Adipocyte (in vitro differentiated cells): ENCODE results near the gene COG6.

Experiments
- DNase-seq: peaks from one replicate; pipeline ENCODE4 v3.0.0-alpha.2; 2015; ENCODE audit warnings: low read depth
- H3K27me3 ChIP-seq: replicated peaks from 2 replicates; pipeline ENCODE4 v1.7.0; 2013; ENCODE audit warnings: mild to moderate bottlenecking, low read length, moderate library complexity; ENCODE audit not compliant: control insufficient read depth, insufficient read depth
- H3K36me3 ChIP-seq: 2 replicates; pipeline ENCODE4 v1.7.0; 2013; ENCODE audit warnings: low read length, mild to moderate bottlenecking, moderate library complexity; ENCODE audit not compliant: control insufficient read depth, insufficient read depth, severe bottlenecking
- H3K4me1 ChIP-seq: 2 replicates; pipeline ENCODE4 v1.7.0; 2013; ENCODE audit warnings: mild to moderate bottlenecking, low read length, moderate library complexity; ENCODE audit not compliant: control insufficient read depth, insufficient read depth
- H3K4me3 ChIP-seq: 2 replicates; pipeline ENCODE4 v1.7.0; 2013; ENCODE audit warnings: mild to moderate bottlenecking, low read length, moderate library complexity
- H3K9ac ChIP-seq: 2 replicates; pipeline ENCODE4 v1.7.0; 2013; ENCODE audit warnings: mild to moderate bottlenecking, low read length, moderate library complexity
- H3K9me3 ChIP-seq: 2 replicates; pipeline ENCODE4 v1.7.0; 2013; ENCODE audit warnings: mild to moderate bottlenecking, low read length, moderate library complexity; ENCODE audit not compliant: control insufficient read depth

Gene COG6

DNA sequence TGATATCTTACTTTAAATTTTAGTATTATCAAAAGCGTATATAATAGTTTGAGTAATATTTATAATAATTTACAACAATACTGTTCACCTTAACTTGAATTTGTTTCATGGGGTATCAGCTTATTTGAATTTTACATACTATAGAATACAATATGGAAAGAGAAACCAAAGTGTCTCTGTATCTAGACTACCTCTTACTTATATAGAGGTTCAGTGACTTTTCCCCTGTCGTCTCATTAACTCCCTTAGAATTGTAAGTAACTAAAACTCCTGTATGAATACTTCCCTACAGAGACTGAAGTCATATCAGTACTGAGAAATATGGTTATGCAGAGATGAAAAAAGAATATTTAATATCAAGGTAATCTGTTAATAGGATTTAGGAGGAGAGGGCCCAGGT lies 26.8 kb downstream of the COG6 start:
- Histone ChIP-seq H3K9ac (no peak overlapping the region), H3K4me1 (peaks cover 13% of the 10 kb centered on the region), H3K9me3 (no peaks in the 10 kb centered on the region), H3K36me3 (peaks cover 38% of the 10 kb centered on the region), H3K27me3 (no peaks in the 10 kb centered on the region), H3K4me3 (no peak overlapping the region)
- DNase-seq: no peak

DNA sequence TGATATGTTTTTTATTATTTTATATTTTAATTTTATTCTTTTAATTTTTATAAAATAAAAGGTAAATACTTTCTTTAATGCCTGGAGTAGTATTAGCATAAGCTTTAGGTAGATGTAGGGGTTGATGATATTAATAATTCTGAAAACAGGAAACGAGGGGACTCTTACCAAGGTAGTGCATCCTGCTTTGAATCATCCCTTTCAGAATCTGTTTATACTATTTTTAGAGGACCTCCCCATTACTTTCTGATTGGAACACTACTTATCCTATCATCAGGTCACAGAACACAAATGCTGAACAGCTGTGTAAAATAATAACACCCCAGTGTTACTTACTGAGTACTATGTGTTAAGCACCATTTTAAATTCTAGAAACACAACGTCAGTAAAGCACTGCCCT lies 27.3 kb downstream of the COG6 start:
- no peaks in the 10 kb centered on the region for H3K9me3 ChIP-seq
- peaks cover 13% of the 10 kb centered on the region for H3K4me1 ChIP-seq
- DNase-seq: no peak
- H3K27me3 ChIP-seq: no peaks in the 10 kb centered on the region
- no peak overlapping the region for H3K9ac ChIP-seq
- H3K36me3 ChIP-seq: peaks cover 40% of the 10 kb centered on the region
- H3K4me3 ChIP-seq: no peak overlapping the region

DNA sequence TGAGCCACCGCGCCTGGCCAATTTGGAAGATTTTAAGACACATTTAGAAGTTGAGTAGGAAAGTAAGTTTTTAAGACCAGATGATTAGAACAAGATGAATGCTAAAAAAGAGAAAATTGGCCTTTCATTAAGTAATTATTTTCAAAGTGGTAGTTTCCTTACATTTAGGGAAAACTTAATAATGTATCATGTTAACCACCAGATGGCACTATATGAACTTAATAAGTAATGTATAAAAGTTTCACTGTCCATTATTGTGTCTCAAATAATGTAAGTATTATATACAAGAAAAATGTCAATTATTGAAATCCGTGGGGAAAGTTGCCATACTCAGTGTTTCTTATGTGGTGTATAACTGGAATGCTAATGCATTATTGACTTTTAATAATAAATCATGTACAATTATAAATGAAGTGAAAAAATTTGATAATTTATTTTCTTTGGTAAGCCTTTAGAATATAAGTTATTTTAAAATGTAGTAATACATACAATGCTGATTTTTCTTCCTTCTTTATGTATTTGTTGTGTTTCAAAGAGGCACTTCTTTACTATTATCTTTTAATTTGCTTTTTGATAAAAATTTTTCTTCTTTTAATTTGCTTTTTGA lies 29.2 kb downstream of the COG6 start:
- Histone ChIP-seq H3K9me3 (no peaks in the 10 kb centered on the region), H3K27me3 (no peaks in the 10 kb centered on the region), H3K4me1 (peaks cover 13% of the 10 kb centered on the region), H3K36me3 (peaks cover 25% of the 10 kb centered on the region), H3K4me3 (no peak overlapping the region), H3K9ac (peak overlapping the region; percentile 43)
- DNase-seq: peak; percentile 87

DNA sequence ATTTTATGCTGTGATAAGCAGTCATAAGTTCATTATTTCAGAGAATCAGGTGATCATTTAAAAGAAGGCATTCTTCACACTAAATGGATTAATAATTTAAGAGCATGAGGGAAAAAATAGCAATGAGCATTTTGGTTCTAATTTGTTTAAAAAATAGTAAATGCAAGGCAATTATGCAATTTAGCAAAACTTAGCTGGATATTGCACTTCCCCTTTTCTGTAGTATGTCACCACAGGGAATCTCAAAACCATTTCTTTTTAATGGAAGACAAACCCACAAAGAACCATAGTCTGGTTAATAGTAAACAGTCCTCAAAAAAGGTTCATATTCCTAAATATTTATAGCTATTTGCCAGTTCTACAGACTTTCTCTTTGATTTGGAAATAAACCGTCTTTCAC lies 30.2 kb downstream of the COG6 start:
- Histone ChIP-seq H3K27me3 (no peaks in the 10 kb centered on the region), H3K9ac (peak overlapping the region; percentile 43)
- no peak for DNase-seq

DNA sequence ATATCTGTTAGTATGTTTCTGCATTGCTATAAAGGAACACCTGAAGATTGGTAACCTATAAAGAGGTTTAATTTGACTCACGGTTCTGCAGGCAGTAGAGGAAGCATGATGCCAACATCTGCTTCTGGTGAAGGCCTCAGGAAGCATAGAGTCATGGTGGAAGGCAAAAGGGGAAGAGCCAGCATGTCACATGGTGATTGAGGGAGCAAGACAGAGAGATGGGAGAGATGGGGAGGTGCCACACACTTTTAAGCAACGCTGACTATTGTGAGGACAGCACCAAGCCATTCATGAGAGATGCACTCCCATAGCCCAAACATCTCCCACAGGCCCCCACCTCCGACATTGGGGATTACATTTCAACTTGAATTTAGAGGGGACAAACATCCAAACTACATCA lies 32.8 kb downstream of the COG6 start:
- Histone ChIP-seq H3K9ac (no peak overlapping the region), H3K27me3 (no peaks in the 10 kb centered on the region), H3K4me3 (no peak overlapping the region), H3K4me1 (peaks cover 26% of the 10 kb centered on the region), H3K36me3 (peaks cover 12% of the 10 kb centered on the region), H3K9me3 (no peaks in the 10 kb centered on the region)
- DNase-seq: no peak

More for the DNA sequence above, 30.2 kb downstream of the COG6 start:
- Histone ChIP-seq H3K4me1 (peaks cover 13% of the 10 kb centered on the region), H3K36me3 (peaks cover 21% of the 10 kb centered on the region), H3K4me3 (no peak overlapping the region), H3K9me3 (no peaks in the 10 kb centered on the region)

DNA sequence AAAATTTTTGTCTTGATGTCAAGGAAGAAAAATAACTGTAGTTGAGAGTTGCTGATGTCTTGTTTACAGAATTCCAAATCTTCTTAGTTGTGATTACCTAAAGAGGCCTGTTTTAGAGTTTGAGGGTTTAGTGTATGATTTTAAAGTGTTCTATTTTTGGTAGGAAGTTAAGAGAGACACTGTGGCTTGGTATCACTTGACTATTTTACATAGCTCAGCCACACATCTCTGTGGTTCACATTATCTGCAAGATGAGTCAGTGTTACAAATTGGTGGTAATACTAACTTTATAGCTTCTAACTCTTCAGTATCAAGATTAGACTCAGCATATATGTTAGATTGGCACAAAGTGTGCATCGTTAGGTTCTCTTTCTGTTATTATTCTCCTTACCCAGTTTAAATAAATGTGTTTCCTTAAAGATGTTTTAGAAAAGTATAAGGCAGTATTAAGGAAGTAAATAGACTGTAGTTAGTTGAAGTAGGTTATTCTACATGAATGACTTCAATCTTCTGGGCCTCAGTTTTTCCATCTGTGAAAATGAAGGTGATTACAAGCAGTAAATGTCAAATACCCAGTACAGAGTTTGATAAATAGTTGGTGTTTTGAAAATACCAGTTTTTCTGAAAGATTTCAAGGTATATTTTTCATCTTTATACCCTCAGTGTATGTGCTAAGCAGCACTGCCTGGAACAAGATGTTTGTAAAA lies 33.4 kb downstream of the COG6 start:
- H3K4me1 ChIP-seq: peaks cover 27% of the 10 kb centered on the region
- DNase-seq: no peak
- no peak overlapping the region for H3K9ac ChIP-seq
- no peak overlapping the region for H3K4me3 ChIP-seq
- H3K9me3 ChIP-seq: no peaks in the 10 kb centered on the region
- H3K27me3 ChIP-seq: no peaks in the 10 kb centered on the region
- peaks cover 12% of the 10 kb centered on the region for H3K36me3 ChIP-seq

DNA sequence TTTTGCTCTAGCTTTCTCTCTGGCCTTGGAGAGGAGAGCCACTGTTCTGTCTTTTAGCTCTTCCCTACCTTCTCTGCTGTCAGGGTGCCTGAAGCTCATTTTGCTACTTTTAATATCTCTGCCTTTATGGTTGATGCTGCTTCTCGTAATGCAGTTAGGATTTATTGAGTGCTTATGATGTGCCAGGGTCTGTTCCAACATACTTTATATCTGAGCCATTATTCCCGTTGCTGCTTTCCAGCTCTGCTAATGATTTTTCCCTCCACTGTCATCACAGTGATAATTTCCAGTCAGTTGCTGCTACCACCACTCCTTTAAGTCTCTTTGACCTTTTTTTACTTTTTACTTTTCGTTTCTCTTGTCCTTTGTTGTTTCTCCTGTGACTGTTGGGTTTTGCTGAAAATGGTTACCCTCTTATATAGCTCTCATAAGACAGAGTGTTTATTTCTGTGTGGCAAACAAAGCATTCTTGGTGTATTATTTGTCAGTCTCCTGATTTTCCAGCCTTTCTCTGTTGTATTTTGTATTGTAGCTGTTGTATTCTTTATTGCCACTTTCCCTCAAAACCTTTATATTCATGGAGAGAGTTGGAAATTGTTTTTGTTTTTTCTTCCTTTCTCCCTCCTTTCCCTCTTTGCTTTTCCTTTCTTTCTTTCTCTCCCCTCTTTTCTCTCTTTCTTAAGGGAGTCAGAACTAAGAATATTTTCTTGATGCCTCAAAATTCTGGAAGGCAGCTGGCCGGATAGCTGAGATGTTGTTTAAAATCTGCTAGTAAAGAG lies 37.4 kb downstream of the COG6 start:
- peaks cover 13% of the 10 kb centered on the region for H3K4me1 ChIP-seq
- no peak for DNase-seq

DNA sequence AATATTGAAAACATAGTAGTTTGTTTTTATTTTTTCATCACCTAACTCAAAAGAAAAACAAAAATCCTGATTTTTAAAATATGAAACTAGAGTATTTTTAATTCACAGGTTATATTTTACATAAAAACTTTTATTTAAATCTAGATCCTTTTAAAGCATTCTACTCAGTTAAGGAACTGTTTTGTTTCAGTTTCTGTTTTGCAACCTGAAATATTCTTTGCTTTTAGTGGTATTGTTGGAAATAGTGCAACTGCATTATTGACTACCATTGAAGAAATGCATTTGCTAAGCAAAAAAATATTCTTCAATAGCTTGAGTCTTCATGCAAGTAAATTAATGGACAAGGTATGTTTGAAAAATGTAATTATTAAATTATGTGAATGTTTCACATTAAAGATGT lies 43.8 kb downstream of the COG6 start:
- peak overlapping the region; percentile 14 for H3K4me3 ChIP-seq
- peaks cover 17% of the 10 kb centered on the region for H3K4me1 ChIP-seq
- H3K9ac ChIP-seq: no peak overlapping the region
- H3K36me3 ChIP-seq: peaks cover 13% of the 10 kb centered on the region
- peak; percentile 19 for DNase-seq
- no peaks in the 10 kb centered on the region for H3K9me3 ChIP-seq
- H3K27me3 ChIP-seq: no peaks in the 10 kb centered on the region

More for the DNA sequence above, 37.4 kb downstream of the COG6 start:
- H3K9ac ChIP-seq: peak overlapping the region; percentile 22
- no peaks in the 10 kb centered on the region for H3K27me3 ChIP-seq
- no peaks in the 10 kb centered on the region for H3K9me3 ChIP-seq
- peak overlapping the region; percentile 17 for H3K4me3 ChIP-seq
- peaks cover 15% of the 10 kb centered on the region for H3K36me3 ChIP-seq

DNA sequence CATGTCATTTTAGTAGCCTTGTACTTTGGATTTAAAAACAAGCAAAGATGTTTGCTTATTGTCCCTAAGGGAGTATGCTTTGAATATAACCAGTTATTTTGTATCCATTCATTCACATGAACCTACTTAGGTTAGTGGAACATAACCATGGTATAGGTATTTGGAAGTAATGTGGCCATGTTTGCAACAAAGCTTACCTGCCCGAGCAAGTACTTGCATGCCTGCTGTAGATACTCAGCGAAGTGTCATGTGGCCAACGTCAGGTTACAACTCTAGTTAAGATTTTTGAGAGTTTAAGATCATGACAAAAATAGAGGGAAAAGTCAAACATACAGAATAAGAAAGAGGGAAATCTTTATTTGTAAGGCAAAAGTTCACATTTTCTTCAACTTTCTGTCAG lies 57.2 kb downstream of the COG6 start:
- H3K36me3 ChIP-seq: peaks cover 9% of the 10 kb centered on the region
- H3K4me3 ChIP-seq: no peak overlapping the region
- peaks cover 15% of the 10 kb centered on the region for H3K9me3 ChIP-seq
- no peak overlapping the region for H3K9ac ChIP-seq
- no peaks in the 10 kb centered on the region for H3K4me1 ChIP-seq
- no peak for DNase-seq
- H3K27me3 ChIP-seq: no peaks in the 10 kb centered on the region

DNA sequence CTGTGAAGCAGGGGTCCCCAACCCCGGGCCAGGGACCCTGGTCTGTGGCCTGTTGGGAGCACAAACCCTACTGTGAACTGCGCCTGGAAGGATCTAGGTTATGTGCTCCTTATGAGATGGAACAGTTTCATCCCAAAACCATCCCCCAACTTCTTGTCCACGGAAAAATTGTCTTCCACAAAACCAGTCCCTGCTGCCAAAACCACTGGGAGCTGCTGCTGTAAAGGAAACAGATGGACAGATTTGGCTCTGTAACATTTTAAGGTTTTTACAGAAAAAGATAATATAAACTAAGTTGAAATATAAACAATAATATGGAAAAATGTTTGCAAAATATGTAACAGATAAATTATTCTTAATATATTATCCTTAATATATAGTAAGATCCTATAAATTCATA lies 73.7 kb downstream of the COG6 start:
- H3K4me3 ChIP-seq: no peak overlapping the region
- no peaks in the 10 kb centered on the region for H3K27me3 ChIP-seq
- no peaks in the 10 kb centered on the region for H3K9me3 ChIP-seq
- no peak overlapping the region for H3K9ac ChIP-seq
- no peak for DNase-seq
- H3K36me3 ChIP-seq: peaks cover 46% of the 10 kb centered on the region
- H3K4me1 ChIP-seq: peaks cover 10% of the 10 kb centered on the region

DNA sequence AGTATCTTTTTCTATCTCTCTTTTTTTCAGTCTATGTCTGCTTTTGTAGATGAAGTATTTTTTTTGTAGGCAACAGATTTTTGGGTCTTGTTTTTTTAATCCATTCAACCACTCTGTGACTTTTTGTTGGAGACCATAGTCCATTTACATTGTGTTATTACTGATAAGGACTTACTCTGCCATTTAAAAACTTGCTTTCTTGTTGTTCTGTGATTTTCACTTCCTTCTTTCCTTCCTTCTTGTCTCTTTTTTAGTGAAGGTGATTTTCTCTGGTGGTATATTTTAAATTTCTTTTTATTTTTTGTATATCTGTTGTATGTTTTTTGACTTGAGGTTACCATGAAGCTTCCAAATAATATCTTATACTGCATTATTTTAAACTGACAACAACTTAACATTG lies 79.5 kb downstream of the COG6 start:
- no peaks in the 10 kb centered on the region for H3K4me1 ChIP-seq
- H3K27me3 ChIP-seq: no peaks in the 10 kb centered on the region
- H3K36me3 ChIP-seq: peaks cover 46% of the 10 kb centered on the region
- no peak for DNase-seq
- no peak overlapping the region for H3K9ac ChIP-seq
- no peak overlapping the region for H3K4me3 ChIP-seq
- H3K9me3 ChIP-seq: no peaks in the 10 kb centered on the region
